GM18868 (cell line): Measurements from ENCODE around the gene PEX12.
"Not testable (repeated sequence)": the region's sequence is repeated elsewhere in the genome, so short reads cannot be mapped to it uniquely, and the experiment has no call there.

ENCODE experiments used
- ATAC-seq: cut with Tn5 transposase; IDR thresholded peaks from one replicate; pipeline ENCODE4 v1.9.1; 2021; ENCODE audit warnings: mild to moderate bottlenecking, moderate library complexity; ENCODE audit not compliant: unreplicated experiment

The PEX12 gene

DNA sequence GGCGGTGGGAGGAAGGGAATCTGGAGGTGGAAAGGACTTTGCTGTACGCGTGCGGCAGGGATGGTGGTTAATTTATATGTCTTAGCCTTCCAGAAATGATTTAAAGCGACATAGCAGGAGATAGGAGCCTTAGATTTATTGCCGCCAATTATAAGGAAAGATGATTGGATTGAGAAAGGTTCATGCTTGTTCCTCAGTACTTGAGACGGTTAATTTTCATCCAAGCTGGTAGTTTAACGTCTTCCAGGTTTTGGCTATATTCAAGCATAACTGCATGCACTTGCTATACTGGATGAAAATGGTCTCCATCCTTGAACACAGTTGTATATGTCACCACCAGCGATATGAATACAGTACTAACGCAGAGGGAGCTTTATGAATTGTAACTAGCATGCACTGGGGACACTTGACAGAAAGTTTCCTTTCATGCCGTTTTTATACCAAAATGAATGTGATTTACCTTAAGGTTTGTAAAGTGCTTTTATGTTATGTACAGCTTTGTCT, 610 bp upstream of the PEX12 start:
- ATAC-seq = no peak

DNA sequence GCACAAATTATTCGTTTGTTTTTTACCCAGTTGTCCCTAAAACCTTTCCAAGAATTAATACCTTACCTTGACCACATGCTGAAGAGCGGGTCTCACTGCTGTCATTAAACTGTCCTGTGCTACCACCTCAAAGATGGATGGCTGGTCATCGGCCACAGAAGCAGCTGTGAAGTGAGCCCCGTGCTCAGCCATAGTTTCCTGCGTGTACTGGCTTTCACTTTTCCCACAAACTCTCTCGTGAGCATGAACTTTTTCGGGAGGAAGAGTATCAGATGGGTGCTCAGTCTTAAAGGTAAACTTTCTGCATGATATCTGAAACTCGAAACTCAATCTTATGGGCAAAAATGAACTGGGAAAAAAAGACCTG, 558 bp downstream of the PEX12 start:
- no peak for ATAC-seq

- ATAC-seq = no peak
These were observed 2.6 kb downstream of the PEX12 start for GRCh38 chr17:35575759-35576158.

- no peak for ATAC-seq
These were observed 9.0 kb downstream of the PEX12 start for GRCh38 chr17:35569405-35569804.

GRCh38 chr17:35568561-35568960, 9.8 kb downstream of the PEX12 start:
- ATAC-seq = no peak

GRCh38 chr17:35566968-35567367, 11.4 kb downstream of the PEX12 start:
- ATAC-seq = no peak

DNA sequence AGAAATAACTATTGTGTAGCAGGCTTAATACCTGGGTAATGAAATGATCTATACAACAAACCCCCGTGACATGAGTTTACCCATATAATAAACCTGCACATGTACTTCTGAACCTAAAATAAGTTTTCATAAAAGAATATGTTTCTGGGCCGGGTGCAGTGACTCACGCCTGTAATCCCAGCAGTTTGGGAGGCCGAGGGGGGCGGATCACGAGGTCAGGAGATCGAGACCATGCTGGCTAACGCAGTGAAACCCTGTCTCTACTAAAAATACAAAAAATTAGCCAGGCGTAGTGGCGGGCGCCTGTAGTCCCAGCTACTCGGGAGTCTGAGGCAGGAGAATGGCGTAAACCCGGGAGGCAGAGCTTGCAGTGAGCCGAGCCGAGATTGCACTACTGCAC, 15.2 kb downstream of the PEX12 start:
- ATAC-seq = not testable (repeated sequence)

DNA sequence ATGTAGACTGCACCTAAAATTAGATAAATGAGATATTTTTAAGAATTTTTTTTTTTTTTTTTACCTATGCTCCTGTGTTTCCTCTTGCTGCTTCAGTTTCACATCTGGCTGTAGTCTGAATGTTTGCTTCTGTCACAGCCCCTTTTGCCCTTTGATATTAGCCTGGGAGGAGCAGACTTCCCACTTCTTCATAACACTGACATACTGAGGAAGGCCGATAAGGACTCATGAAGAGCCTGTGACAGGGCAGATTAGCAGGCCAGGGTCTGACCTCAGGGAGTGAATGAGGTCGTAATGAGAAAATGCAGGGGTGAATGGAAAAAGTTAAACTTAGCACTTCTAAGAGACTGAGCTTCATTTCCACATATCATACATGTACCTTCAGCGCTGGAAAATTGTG, 17.7 kb downstream of the PEX12 start, which contains the start of gene SLFN14:
TSS of gene SLFN14 (minus strand) at position 117 of the 400 bp plus-strand sequence. CDS start 2,757 bp downstream, outside the sequence.
- no peak for ATAC-seq

- ATAC-seq = no peak
These were observed 18.7 kb downstream of the PEX12 start for GRCh38 chr17:35559495-35560210.

GRCh38 chr17:35557353-35557752, 21.0 kb downstream of the PEX12 start:
- no peak for ATAC-seq

DNA sequence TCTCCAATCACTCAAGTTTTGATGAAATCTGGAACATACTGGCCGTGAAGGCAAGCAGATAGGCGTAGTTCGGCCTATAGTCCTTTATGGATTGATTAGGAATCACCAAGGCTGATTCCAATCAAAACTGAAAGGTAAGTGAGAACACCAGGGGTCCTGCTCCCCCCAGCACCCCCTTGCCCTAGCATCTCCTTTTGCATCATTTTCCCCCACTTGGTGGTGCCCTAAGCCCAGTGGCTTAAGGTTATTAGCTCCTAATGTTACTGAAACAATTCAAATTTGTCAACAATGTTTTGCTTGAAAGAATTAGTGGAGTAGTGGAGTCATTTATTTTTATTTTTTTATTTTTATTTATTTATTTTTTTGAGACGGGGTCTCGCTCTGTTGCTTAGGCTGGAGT, 22.7 kb downstream of the PEX12 start:
- no peak for ATAC-seq

GRCh38 chr17:35554668-35555067, 23.7 kb downstream of the PEX12 start:
- no peak for ATAC-seq

GRCh38 chr17:35553310-35553709, 25.1 kb downstream of the PEX12 start:
- ATAC-seq = no peak

DNA sequence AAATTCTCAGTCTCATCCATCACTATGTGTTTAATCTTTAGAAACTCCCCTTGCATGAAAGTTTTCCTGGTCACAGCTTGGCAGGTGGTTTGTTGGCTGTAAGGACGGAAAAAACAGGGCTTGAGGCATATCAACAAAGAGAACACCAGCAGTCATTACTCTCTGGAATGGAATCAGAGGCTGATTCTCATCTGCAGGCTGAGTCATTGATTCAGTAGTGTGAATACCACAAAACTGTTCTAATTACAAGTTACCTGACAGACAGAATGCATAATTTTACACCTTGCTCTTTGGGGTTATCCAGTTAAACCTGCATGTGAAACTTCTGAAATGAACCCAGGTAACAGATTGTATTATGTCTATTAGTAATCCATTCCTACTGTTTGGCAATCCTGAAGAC, 29.4 kb downstream of the PEX12 start:
- no peak for ATAC-seq

GRCh38 chr17:35548208-35548810, 30.1 kb downstream of the PEX12 start:
- ATAC-seq = no peak

GRCh38 chr17:35546487-35546886, 31.9 kb downstream of the PEX12 start:
- no peak for ATAC-seq

GRCh38 chr17:35545150-35545549, 33.2 kb downstream of the PEX12 start:
- no peak for ATAC-seq

DNA sequence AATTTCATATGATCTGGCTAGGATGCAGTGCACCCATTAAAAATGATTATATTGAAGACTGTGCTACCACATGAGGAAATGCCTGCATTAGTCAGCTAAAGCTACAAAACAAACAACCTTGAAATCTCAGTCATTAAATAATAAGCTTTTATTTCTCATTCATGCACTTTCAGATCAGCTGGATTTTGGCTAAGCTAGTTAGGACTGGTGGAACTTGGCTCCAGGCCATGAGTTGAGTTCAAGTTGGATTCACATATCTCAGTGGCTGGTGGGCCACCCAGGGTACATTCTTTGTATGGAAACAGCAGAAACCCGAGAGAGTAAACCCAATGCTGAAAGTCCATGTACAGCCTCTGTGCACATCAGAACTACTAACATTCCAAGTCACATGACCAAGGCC, 34.5 kb downstream of the PEX12 start:
- no peak for ATAC-seq

GRCh38 chr17:35542990-35543389, 35.4 kb downstream of the PEX12 start:
- ATAC-seq = no peak

DNA sequence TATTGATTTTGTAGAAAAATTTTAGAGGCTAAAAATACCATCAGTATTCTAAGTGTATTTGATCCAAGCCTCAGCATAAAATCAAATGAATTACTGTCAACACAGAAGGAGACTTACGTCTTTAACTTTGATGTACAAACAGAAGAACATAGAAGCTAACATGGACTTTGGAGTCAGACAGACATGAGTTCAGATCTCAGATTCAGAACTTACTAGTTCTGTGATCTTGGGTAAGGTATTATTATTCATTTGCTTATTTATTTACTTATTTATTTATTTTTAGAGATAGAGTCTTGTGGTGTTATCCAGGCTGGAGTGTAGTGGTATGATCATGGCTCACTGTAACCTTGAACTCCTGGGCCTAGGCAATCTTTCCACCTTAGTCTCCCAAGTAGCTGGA, 36.9 kb downstream of the PEX12 start:
- no peak for ATAC-seq

GRCh38 chr17:35540589-35541404, 37.6 kb downstream of the PEX12 start:
- no peak for ATAC-seq

GRCh38 chr17:35539659-35540026, 38.7 kb downstream of the PEX12 start:
- no peak for ATAC-seq
